SK-N-MC (cell line): ENCODE results near the gene PLEKHA6.

Experiments
- DNase-seq: peaks from one replicate; pipeline ENCODE4 v3.0.0-alpha.2; 2011; ENCODE audit warnings: low read depth, low spot score
- H3K27ac ChIP-seq: fragments of 200-600 bp; sonication (generic); 2 replicates; pipeline ENCODE4 v1.5.1; 2016; ENCODE audit warnings: mixed run types
- H3K36me3 ChIP-seq: fragments of 200-600 bp; sonication (generic); 2 replicates; pipeline ENCODE4 v1.6.1; 2017; ENCODE audit warnings: antibody characterized with exemption, low read length, mixed read lengths; ENCODE audit not compliant: insufficient read depth
- H3K4me3 ChIP-seq: fragments of 200-600 bp; sonication (generic); 2 replicates; pipeline ENCODE4 v1.5.1; 2016
- H3K9ac ChIP-seq: fragments of 200-600 bp; sonication (generic); 2 replicates; pipeline ENCODE4 v1.8.0; 2017; ENCODE audit warnings: mixed run types, mixed read lengths; ENCODE audit not compliant: insufficient read length
- H3K9me3 ChIP-seq: fragments of 200-600 bp; sonication (generic); 2 replicates; pipeline ENCODE4 v1.6.1; 2017; ENCODE audit warnings: low read depth, mild to moderate bottlenecking, antibody characterized with exemption, low read length, moderate library complexity, mixed read lengths
- EZH2 ChIP-seq: fragments of 200-600 bp; sonication (generic); IDR thresholded peaks from one replicate; pipeline ENCODE4 v1.6.1; 2017; ENCODE audit warnings: antibody characterized with exemption
- FOXP2 ChIP-seq: optimal IDR thresholded peaks from 2 replicates; pipeline ENCODE3; 2011; ENCODE audit warnings: mild to moderate bottlenecking, moderate library complexity; ENCODE audit not compliant: insufficient read depth; ENCODE audit errors: extremely low read length, control extremely low read depth
- POLR2AphosphoS5 ChIP-seq: IDR thresholded peaks from 2 replicates; pipeline ENCODE4 v1.6.1; 2012; ENCODE audit warnings: mild to moderate bottlenecking, low read depth, low read length, borderline replicate concordance

The PLEKHA6 gene

GRCh38 chr1:204320382-204320804 is 39.3 kb downstream of the PLEKHA6 start:
- no peak overlapping the region for H3K27ac ChIP-seq
- H3K36me3 ChIP-seq, result no peaks in the 10 kb centered on the region
- H3K4me3 ChIP-seq, result no peak overlapping the region
- H3K9ac ChIP-seq, result no peak overlapping the region
- DNase-seq, result no peak
- H3K9me3 ChIP-seq, result no peaks in the 10 kb centered on the region
- no peak for TF ChIP-seq FOXP2
- no peak for TF ChIP-seq POLR2AphosphoS5
- TF ChIP-seq EZH2, result no peak

GRCh38 chr1:204319462-204319861 is 40.3 kb downstream of the PLEKHA6 start:
- H3K36me3 ChIP-seq, result no peaks in the 10 kb centered on the region
- no peaks in the 10 kb centered on the region for H3K9me3 ChIP-seq
- H3K4me3 ChIP-seq, result no peak overlapping the region
- H3K9ac ChIP-seq, result no peak overlapping the region
- no peak for DNase-seq
- no peak overlapping the region for H3K27ac ChIP-seq
- TF ChIP-seq POLR2AphosphoS5, result no peak
- TF ChIP-seq EZH2, result no peak
- no peak for TF ChIP-seq FOXP2

GRCh38 chr1:204319027-204319426 is 40.7 kb downstream of the PLEKHA6 start:
- H3K4me3 ChIP-seq, result no peak overlapping the region
- DNase-seq, result no peak
- TF ChIP-seq POLR2AphosphoS5 (no peak), EZH2 (no peak), FOXP2 (no peak)

GRCh38 chr1:204318324-204318723 is 41.4 kb downstream of the PLEKHA6 start:
- no peak for DNase-seq
- Histone ChIP-seq H3K36me3 (no peaks in the 10 kb centered on the region), H3K27ac (no peak overlapping the region), H3K4me3 (no peak overlapping the region), H3K9ac (no peak overlapping the region), H3K9me3 (no peaks in the 10 kb centered on the region)
- TF ChIP-seq EZH2 (no peak), FOXP2 (no peak), POLR2AphosphoS5 (no peak)

More at GRCh38 chr1:204319027-204319426, 40.7 kb downstream of the PLEKHA6 start:
- Histone ChIP-seq H3K9me3 (no peaks in the 10 kb centered on the region), H3K27ac (no peak overlapping the region), H3K36me3 (no peaks in the 10 kb centered on the region), H3K9ac (no peak overlapping the region)

GRCh38 chr1:204317170-204317569 is 42.6 kb downstream of the PLEKHA6 start:
- no peak overlapping the region for H3K4me3 ChIP-seq

GRCh38 chr1:204316164-204316563 is 43.6 kb downstream of the PLEKHA6 start:
- Histone ChIP-seq H3K4me3 (no peak overlapping the region), H3K27ac (no peak overlapping the region), H3K9me3 (no peaks in the 10 kb centered on the region), H3K36me3 (no peaks in the 10 kb centered on the region), H3K9ac (no peak overlapping the region)
- TF ChIP-seq FOXP2, result no peak
- TF ChIP-seq EZH2, result no peak
- TF ChIP-seq POLR2AphosphoS5, result no peak
- DNase-seq, result no peak

More at GRCh38 chr1:204317170-204317569, 42.6 kb downstream of the PLEKHA6 start:
- Histone ChIP-seq H3K36me3 (no peaks in the 10 kb centered on the region), H3K27ac (no peak overlapping the region), H3K9ac (no peak overlapping the region), H3K9me3 (no peaks in the 10 kb centered on the region)
- TF ChIP-seq POLR2AphosphoS5 (no peak), FOXP2 (no peak), EZH2 (no peak)
- no peak for DNase-seq

- TF ChIP-seq POLR2AphosphoS5 (no peak), FOXP2 (no peak)
- Histone ChIP-seq H3K4me3 (no peak overlapping the region), H3K9ac (no peak overlapping the region), H3K27ac (no peak overlapping the region), H3K36me3 (no peaks in the 10 kb centered on the region), H3K9me3 (no peaks in the 10 kb centered on the region)
- no peak for DNase-seq
Observed at GRCh38 chr1:204314893-204315658, 44.7 kb downstream of the PLEKHA6 start.

- no peak for TF ChIP-seq EZH2
- no peak for TF ChIP-seq FOXP2
- TF ChIP-seq POLR2AphosphoS5, result no peak
- no peaks in the 10 kb centered on the region for H3K9me3 ChIP-seq
- no peak overlapping the region for H3K9ac ChIP-seq
- H3K27ac ChIP-seq, result no peak overlapping the region
- no peak for DNase-seq
- H3K36me3 ChIP-seq, result no peaks in the 10 kb centered on the region
- H3K4me3 ChIP-seq, result no peak overlapping the region
Observed at GRCh38 chr1:204314171-204314892, 45.4 kb downstream of the PLEKHA6 start.
